ENCODE results near the gene ANO9. TPM values are rescaled to one million over a fixed set of nuclear protein-coding genes. Genes with fewer than 3 reads are reported as not detected.

The ANO9 gene
- total and polyA plus RNA-seq, 2 experiments from 2014 or later, result 9.0 to 10.2 TPM

DNA sequence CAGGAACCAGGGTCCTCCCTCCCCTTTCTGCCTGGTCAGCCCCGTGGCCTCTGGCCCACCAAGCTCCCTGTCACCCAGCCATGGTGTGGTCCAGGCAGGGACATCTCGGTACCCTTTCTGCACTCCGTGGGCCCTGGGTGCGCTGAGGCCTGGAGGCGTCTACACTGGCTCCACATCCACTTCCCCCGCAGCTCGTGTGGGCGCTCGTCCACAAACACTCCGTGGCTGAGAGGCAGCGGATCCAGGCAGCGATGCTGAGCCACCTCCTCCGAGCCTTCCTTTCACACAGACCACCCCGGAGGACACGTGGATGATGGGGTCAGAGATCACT is 49.1 kb upstream of the ANO9 start (continued):
- TF ChIP-seq, protein P1, sequence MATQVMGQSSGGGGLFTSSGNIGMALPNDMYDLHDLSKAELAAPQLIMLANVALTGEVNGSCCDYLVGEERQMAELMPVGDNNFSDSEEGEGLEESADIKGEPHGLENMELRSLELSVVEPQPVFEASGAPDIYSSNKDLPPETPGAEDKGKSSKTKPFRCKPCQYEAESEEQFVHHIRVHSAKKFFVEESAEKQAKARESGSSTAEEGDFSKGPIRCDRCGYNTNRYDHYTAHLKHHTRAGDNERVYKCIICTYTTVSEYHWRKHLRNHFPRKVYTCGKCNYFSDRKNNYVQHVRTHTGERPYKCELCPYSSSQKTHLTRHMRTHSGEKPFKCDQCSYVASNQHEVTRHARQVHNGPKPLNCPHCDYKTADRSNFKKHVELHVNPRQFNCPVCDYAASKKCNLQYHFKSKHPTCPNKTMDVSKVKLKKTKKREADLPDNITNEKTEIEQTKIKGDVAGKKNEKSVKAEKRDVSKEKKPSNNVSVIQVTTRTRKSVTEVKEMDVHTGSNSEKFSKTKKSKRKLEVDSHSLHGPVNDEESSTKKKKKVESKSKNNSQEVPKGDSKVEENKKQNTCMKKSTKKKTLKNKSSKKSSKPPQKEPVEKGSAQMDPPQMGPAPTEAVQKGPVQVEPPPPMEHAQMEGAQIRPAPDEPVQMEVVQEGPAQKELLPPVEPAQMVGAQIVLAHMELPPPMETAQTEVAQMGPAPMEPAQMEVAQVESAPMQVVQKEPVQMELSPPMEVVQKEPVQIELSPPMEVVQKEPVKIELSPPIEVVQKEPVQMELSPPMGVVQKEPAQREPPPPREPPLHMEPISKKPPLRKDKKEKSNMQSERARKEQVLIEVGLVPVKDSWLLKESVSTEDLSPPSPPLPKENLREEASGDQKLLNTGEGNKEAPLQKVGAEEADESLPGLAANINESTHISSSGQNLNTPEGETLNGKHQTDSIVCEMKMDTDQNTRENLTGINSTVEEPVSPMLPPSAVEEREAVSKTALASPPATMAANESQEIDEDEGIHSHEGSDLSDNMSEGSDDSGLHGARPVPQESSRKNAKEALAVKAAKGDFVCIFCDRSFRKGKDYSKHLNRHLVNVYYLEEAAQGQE (IDR thresholded peaks at IDR 0.05; ENCODE audit: unreplicated experiment), result no peak
- no peak for TF ChIP-seq EZH2 (IDR thresholded peaks at IDR 0.05; ENCODE audit: low read depth, unreplicated experiment)
- TF ChIP-seq STAT1 (IDR thresholded peaks at IDR 0.05; ENCODE audit: unreplicated experiment), result no peak
- TF ChIP-seq ZNF331 (CRISPR knock-in tag; IDR thresholded peaks at IDR 0.05; ENCODE audit: low read depth), result no peak

DNA sequence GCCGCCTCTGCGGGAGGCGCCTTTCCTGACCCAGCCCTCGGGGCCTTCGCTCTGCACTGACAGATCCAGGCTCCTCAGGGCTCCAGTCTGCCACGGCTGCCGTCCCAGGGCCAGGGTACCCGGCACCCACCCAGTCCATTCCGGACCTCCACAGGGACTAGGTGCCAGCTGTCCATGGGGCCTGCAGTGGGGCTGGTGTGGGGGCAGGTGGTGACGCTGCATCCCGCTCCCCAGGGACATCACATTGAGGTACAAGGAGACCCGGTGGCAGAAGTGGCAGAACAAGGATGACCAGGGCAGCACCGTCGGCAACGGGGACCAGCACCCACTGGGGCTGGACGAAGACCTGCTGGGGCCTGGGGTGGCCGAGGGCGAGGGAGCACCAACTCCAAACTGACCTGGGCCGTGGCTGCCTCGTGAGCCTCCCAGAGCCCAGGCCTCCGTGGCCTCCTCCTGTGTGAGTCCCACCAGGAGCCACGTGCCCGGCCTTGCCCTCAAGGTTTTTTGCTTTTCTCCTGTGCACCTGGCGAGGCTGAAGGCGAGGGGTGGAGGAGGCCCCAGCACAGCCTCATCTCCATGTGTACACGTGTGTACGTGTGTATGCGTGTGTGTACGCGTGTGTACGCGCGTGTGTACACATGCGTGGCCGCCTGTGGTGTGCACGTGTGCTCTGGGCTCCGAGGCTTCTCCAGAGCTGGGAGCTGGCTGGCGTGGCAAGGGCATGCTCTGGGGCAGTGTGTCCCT is 48.5 kb upstream of the ANO9 start:
- H3K9me2 ChIP-seq (ENCODE audit: insufficient read depth), result no peaks in the 10 kb centered on the region
- Mint-ChIP-seq H3K27me3 (ENCODE audit: insufficient read depth, low read depth, poor library complexity) (peaks cover 9% of the 10 kb centered on the region), H3K4me3 (no peak overlapping the region), H3K27ac (no peak overlapping the region), H3K9me3 (peaks cover 2% of the 10 kb centered on the region; the same call in 1 of the 3 replicates), H3K4me1 (no peaks in the 10 kb centered on the region), H3K36me3 (ENCODE audit: low read depth) (peaks cover 11% of the 10 kb centered on the region)
- no peaks in the 10 kb centered on the region for H4K20me1 ChIP-seq (replicated peaks; ENCODE audit: insufficient read depth)
- no peaks in the 10 kb centered on the region for H3K79me2 ChIP-seq (replicated peaks; ENCODE audit: insufficient read depth)
- H3K4me3 ChIP-seq, result no peak overlapping the region
- no peak overlapping the region for H2AFZ ChIP-seq
- no peaks in the 10 kb centered on the region for H3K4me1 ChIP-seq (ENCODE audit: insufficient read depth)
- DNase-seq (ENCODE audit: low spot score) (no peak), ATAC-seq (no peak)
- no peaks in the 10 kb centered on the region for H3F3A ChIP-seq (replicated peaks; ENCODE audit: low read depth)
- no peaks in the 10 kb centered on the region for H3K36me3 ChIP-seq (ENCODE audit: insufficient read depth)
- no peak for TF ChIP-seq ZNF114 (CRISPR knock-in tag; IDR thresholded peaks at IDR 0.05)
- TF ChIP-seq CREB1 (CRISPR knock-in tag; IDR thresholded peaks at IDR 0.05; ENCODE audit: low read depth), result no peak
- no peak for TF ChIP-seq EZH2 (IDR thresholded peaks at IDR 0.05; ENCODE audit: low read depth, unreplicated experiment)
- no peak for TF ChIP-seq STAT1 (IDR thresholded peaks at IDR 0.05; ENCODE audit: unreplicated experiment)
- TF ChIP-seq, protein P2, sequence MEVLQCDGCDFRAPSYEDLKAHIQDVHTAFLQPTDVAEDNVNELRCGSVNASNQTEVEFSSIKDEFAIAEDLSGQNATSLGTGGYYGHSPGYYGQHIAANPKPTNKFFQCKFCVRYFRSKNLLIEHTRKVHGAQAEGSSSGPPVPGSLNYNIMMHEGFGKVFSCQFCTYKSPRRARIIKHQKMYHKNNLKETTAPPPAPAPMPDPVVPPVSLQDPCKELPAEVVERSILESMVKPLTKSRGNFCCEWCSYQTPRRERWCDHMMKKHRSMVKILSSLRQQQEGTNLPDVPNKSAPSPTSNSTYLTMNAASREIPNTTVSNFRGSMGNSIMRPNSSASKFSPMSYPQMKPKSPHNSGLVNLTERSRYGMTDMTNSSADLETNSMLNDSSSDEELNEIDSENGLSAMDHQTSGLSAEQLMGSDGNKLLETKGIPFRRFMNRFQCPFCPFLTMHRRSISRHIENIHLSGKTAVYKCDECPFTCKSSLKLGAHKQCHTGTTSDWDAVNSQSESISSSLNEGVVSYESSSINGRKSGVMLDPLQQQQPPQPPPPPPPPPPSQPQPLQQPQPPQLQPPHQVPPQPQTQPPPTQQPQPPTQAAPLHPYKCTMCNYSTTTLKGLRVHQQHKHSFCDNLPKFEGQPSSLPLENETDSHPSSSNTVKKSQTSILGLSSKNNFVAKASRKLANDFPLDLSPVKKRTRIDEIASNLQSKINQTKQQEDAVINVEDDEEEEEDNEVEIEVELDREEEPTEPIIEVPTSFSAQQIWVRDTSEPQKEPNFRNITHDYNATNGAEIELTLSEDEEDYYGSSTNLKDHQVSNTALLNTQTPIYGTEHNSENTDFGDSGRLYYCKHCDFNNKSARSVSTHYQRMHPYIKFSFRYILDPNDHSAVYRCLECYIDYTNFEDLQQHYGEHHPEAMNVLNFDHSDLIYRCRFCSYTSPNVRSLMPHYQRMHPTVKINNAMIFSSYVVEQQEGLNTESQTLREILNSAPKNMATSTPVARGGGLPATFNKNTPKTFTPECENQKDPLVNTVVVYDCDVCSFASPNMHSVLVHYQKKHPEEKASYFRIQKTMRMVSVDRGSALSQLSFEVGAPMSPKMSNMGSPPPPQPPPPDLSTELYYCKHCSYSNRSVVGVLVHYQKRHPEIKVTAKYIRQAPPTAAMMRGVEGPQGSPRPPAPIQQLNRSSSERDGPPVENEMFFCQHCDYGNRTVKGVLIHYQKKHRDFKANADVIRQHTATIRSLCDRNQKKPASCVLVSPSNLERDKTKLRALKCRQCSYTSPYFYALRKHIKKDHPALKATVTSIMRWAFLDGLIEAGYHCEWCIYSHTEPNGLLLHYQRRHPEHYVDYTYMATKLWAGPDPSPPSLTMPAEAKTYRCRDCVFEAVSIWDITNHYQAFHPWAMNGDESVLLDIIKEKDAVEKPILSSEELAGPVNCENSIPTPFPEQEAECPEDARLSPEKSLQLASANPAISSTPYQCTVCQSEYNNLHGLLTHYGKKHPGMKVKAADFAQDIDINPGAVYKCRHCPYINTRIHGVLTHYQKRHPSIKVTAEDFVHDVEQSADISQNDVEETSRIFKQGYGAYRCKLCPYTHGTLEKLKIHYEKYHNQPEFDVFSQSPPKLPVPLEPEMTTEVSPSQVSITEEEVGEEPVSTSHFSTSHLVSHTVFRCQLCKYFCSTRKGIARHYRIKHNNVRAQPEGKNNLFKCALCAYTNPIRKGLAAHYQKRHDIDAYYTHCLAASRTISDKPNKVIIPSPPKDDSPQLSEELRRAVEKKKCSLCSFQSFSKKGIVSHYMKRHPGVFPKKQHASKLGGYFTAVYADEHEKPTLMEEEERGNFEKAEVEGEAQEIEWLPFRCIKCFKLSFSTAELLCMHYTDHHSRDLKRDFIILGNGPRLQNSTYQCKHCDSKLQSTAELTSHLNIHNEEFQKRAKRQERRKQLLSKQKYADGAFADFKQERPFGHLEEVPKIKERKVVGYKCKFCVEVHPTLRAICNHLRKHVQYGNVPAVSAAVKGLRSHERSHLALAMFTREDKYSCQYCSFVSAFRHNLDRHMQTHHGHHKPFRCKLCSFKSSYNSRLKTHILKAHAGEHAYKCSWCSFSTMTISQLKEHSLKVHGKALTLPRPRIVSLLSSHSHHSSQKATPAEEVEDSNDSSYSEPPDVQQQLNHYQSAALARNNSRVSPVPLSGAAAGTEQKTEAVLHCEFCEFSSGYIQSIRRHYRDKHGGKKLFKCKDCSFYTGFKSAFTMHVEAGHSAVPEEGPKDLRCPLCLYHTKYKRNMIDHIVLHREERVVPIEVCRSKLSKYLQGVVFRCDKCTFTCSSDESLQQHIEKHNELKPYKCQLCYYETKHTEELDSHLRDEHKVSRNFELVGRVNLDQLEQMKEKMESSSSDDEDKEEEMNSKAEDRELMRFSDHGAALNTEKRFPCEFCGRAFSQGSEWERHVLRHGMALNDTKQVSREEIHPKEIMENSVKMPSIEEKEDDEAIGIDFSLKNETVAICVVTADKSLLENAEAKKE (CRISPR knock-in tag; IDR thresholded peaks at IDR 0.05), result no peak
- no peak for TF ChIP-seq NANOG (IDR thresholded peaks at IDR 0.05; ENCODE audit: borderline replicate concordance)
- no peak for TF ChIP-seq POLR2AphosphoS5 (IDR thresholded peaks at IDR 0.05; ENCODE audit: low read depth)
- TF ChIP-seq, protein P1 (IDR thresholded peaks at IDR 0.05; ENCODE audit: unreplicated experiment), result no peak
- no peak overlapping the region for H3K4me2 ChIP-seq
- H3K27me3 ChIP-seq (ENCODE audit: insufficient read depth), result no peaks in the 10 kb centered on the region
- no peak overlapping the region for H3K27ac ChIP-seq (ENCODE audit: low read depth)
